Measurements from ENCODE around the gene PDCD1.

PDCD1 gene

DNA sequence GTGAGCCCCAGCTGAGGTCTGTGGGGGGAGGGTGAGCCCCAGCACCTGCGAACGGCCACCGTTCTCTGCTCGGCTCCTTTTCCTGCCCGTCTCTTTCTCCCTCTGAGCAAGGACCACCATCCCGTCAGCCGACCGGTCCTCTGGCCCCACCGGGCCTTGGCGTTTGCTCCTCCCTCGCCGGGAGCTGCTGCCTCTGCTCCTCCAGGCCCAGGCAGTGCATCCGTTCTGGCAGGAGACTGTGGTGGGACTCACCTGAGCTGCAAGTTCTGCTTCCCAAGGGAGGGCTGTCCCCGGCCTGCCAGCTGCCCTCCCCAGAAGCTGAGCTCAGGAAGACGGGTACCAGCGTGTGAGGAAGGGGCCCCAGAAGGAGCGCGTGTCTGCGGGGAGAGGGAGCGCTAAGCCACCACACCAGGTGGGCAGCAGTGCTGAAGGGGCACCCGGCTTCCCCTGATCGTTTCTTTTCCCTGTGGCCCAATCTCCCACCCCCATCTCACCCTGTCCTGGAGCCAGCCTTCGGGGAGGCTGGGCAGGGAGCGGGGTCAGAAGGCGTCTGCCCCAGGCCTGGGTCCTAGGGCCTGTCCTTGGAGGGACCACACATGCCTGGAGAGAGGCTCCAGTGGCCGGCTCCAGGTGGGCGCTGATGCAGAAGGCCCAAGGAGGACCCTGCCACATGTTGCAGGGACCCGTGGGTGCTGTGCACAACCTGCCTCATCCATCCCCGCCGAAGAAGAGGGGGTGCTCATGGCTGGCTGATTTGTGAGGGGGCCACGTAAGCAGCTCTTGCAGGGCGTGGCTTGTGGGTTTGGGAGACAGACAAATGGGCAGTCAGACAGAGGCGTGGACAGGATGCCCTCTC, 8.3 kb upstream of the PDCD1 start:
- no peak for DNase-seq

DNA sequence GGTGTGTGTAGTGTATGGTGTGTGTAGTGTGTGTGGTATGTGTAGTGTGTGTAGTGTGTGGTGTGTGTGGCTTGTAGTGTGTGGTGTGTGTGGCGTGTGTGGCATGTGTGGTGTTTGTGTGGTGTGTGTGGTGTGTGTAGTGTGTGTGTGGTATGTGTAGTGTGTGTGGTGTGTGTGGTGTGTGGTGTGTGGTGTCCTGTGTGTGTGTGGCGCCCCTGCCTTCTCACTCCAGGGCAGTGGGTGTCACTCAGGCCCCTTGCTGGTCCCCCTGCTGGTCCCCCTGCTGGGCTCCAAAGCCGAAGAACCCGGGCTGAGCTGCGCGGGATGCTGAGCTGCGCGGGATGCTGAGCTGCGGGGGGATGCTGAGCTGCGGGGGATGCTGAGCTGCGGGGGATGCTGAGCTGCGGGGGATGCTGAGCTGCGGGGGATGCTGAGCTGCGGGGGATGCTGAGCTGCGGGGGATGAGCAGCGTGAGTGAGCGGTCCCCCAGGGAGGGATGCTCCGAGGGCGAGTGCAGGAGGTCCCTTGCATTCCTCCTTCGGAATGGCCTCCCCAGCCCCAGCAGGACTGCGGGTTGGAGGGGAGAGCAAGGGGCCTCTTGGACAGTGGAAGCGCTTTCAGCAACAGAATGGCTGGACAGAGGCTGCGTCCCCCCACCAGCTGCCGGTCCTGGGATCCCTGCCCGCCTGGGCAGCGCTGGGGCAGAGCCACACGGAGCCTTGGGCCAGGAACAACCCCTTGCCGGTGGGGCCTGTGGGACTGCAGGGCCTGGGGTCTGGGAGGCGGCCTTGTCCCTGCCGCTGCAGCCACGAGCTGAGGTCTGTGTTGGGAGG, 7.5 kb upstream of the PDCD1 start:
- DNase-seq: peak in 3 of 58 donors; percentile 20 to 45 (median 26)

GRCh38 chr2:241865416-241865956, 6.8 kb upstream of the PDCD1 start:
- no peak for DNase-seq

GRCh38 chr2:241864850-241865213, 6.1 kb upstream of the PDCD1 start:
- DNase-seq: no peak

GRCh38 chr2:241864168-241864849, 5.6 kb upstream of the PDCD1 start:
- no peak for DNase-seq

DNA sequence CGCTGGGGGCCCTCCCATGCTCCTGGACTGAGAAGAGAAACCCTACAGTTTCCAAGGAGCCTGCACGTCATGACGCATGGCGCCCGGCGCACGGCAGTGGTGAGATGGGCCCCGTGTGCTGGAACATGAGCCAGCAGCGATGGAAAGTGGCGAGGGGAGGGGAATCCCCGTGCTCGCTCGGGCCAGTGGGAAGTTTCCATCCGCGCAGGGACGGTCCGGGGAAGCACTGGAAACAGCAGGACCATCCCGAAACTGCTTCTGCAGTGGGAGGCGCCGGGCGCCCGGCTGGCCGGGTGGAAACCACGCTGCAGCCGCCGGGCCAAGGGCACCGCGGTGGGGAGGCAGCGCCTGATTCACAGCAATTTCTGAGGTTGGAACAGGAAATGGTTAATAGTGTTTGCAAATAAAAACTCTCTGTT, 4.9 kb upstream of the PDCD1 start:
- no peak for DNase-seq

DNA sequence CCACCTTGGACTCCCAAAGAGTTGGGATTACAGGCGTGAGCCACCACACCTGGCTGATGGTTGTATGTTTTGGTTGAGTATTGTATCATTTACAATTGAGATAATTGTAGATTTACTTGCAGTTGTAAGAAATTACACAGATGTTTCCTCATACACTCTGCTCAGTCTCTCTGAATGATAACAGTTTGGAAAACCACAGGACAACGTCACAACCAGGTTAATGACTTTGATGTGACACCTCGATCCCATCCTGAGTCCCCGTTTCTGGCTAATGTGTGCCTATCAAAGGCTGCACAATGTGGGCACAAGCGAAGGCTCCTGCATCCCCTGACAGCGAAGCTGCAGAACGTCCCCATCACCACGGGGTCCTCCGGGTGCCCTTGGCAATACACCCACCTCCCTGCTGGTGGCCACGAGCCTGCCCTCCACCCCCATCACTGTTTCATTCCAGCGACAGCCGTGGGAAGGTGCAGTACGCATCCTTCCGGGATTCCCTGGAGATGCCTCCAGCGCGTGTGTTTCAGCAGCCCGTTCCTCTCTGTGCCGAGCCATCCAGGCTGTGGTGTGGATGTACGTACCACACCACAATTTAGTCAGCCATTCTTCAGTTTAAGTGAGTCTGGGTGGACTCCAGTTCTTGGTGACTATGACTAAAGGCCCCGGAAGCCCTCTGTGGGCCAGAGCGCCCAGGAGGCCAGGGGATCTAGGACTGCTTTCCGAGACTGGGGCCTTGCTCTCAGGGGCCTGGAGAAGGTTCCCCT, 4.3 kb upstream of the PDCD1 start:
- no peak for DNase-seq

DNA sequence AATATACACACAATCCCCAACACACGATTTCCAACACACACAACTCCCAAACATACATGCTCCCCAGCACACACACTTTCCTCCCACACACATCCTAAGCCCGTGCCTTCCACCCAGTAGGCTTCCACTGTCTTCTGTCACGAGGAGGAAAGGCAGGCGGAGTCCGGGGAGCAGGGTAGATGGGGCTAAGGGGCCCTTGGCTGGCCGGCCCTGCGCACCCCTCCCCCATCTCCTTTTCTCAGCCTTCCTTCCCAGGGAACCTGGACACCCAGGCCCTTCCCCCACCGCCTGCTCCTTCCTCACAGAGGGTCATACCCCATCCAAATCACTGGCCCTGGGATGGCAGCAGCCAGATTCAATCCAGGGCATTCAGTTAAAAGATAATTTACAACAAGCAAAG, 3.4 kb upstream of the PDCD1 start:
- DNase-seq: no peak

DNA sequence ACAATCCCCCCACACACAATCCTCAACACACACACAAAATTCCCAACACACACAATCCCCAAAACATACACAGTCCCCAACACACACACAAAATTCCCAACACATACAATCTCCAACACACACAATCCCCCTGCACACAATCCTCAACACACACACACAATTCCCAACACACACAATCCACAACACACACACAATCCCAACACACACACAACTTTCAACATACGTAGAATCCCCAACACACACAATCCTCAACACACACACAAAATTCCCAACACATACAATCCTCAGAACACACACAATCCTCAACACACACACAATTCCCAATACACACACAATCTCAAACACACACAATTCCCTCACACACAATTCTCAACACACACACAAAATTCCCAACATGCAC, 2.6 kb upstream of the PDCD1 start:
- DNase-seq: no peak

DNA sequence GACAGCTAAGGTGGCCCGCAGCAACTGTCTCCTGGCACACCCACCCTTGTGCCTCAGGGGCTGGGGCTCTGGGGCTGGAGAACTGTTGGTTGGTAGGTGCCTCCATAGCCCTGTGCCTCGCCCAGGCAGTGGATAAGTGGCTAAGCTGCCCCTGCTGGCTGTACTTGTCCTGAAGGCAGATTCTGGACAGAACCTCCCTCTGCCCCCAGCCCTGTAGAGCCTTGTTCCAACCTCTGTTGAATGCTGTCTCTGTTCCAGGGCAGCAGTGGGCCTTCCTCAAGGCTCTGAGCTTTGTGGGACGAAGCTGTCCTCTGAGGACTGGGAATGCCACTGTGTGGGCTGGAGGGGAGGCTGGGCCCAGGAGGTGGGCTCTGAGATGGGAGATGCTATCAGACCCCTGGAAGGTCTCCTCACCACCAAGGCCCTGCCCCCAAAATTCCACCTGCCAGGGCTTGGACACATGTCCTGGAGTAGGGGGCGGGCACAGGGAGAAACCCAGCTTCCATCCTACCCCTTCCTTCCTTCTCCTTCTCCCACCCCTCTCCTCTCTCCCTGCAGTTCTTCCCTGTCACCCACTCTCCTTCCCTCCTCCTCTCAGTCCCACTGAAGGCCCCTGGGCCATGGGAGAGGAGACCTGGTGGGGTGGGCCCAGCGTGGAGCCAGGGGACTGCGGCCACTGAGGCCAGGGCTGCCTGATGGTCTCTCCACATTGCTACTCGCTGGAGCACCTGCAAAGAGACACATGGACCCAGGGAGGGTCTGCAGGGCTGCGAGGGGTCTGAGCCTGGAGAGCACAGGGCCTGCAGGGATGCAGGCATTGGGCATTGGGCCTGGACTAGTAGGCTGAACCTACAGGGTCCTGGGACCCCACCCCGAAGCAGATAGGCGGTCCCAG, 1.7 kb upstream of the PDCD1 start:
- DNase-seq: no peak

DNA sequence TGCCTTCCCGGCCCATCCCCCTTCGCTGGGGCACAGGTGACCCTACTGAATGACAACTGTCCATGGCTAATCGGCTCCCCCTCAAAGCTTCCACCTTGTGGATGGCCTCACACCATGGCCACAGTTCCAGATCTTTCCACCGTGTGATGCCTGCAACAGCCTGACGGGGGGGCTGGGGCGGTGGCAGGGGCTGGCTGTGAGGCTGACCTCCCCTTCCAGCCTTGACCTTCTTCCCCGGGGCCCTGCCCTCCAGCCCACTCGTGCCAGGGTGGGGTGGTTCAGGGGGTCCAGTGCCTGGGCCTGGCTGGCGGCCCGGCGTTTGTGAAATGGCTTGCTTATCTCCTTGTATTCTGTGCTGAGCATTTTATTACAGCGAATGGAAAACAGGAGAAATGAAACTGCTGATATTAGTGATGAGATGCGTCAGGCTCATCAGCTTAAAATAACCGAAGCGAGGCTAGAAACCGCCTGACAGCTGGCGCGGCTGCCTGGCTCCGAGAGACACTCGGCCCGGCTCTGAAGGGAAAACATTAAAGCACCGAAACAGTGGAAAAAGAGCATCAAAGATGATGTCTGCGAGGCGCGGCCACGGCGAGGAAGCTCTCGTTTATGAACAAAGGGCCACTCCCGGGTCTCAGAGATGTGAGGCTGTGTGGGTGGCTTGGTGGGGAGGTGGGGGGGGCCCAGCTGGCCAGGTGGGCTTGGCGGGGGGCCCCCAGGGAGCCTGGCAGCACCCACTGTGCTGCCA, 916 bp upstream of the PDCD1 start:
- DNase-seq: peak in 14 of 58 donors; percentile 28 to 58 (median 46)

GRCh38 chr2:241859017-241859435, 332 bp upstream of the PDCD1 start:
- no peak for DNase-seq

DNA sequence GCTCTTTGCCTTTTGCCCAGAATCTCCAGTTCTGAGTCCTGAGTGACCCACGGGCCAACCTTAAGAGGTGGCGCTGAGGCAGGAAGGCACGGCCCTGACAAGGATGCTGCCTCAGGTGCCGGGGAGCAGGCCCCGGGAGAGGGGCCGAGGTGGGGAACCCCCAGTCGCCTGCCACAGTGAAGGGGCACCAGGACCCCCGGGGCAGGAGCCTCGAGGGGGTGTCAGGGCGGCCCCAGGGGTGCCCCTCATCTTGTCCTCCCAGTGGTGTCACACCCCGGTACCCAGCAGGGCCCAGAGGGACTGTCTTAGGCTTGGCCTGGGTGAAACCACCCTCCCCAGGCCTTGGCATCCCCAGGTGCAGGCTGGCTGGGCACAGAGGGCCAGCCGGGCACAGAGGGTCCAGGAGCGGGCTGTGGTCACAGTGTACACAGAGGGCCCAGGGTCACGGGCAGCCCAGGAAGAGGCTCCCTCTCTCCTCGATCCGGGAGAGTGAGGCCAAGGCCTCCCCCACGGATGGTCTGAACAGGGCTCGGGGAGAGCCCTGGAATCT, 1.0 kb downstream of the PDCD1 start:
- no peak for DNase-seq

DNA sequence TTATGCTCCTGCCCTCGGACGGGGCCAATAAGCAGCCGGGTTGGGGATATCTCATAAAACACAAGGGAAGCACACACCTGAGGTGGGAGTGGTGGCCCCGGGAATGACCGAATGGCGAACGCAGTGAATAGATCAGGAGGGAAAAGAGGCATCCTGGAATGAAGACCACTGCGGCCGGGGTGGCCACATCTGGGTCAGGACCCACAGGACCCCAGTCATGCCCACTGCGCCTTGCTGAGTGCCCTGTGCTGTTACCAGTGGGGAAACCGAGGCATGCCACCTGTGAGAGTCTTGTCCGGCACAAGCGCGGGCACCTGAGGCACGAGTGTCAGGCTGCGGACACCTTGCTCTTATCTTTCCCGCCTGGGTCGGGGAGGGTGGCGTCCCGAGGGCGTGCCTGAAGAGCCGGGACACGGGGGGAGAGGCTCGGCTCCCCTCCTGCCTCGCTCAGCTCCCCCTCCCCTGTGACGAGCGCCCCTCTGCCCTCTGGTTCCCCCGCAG, 1.6 kb downstream of the PDCD1 start:
- no peak for DNase-seq

DNA sequence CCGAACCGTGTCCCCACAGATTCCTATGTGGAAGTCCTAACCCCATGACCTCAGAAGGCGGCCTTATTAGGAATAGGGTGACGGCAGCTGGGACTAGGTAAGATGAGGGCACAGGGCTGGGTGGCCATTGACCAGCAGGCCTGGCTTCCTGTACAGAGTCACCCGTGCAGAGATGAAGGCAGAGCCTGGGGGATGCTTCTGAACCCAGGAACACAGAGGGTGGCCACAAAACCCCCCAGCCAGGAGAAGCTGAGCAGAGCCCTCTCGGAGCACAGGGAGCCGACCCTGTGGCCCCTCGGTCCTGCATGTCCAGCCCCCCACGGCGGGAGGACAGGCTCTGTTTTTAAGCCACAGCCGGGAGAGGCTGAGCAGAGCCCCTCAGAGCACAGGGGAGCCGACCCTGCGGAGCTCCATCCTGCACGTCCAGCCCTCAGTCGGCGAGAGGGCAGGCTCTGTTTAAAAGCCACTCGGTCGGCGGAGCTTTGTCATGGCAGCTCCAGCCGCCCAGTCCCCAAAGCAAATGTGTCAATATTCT, 2.7 kb downstream of the PDCD1 start:
- no peak for DNase-seq

DNA sequence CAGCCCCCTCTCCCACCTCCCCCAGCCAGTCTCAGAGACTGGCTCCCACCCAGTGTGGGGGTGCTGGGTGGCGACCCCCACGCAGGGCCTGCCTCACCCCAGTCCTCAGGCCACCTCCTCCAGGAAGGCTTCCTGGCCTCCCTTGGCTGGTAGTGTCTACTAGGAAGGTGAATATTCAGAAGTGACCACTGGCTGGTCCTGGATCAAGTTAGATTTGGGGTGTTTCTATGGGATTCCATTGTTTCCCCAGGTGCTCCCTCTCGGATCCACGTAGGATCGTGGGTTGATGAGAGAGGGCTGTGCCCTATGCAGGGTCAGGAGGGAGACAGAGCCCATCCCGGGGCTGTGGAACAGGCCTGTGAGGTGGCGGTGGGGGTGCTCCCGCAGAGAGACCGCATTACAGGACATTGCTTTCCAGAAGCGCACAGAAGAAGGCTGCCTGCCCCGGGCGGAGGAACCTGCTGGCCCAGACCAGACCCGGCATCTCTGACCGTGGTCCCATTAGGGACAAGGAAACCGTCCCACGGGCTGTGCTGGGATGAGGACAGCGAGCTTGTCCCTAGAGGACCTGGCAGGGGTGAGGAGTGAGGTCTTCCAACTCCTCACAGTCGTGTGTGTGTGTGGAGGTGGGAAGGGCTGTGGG, 3.3 kb downstream of the PDCD1 start:
- no peak for DNase-seq

- DNase-seq: no peak
Observed at GRCh38 chr2:241854342-241855244, 4.1 kb downstream of the PDCD1 start.
